NCI-H345 treated with DMSO at 0.1 percent for 48 hours (cell line): ENCODE data around the gene DAO.
"Not testable (repeated sequence)": the region's sequence is repeated elsewhere in the genome, so short reads cannot be mapped to it uniquely, and the experiment has no call there.

ENCODE experiments used
- DNase-seq: peaks from one replicate; lab custom pipeline; 2025; ENCODE audit not compliant: unreplicated experiment; lab: John Stamatoyannopoulos, UW

Gene DAO

DNA sequence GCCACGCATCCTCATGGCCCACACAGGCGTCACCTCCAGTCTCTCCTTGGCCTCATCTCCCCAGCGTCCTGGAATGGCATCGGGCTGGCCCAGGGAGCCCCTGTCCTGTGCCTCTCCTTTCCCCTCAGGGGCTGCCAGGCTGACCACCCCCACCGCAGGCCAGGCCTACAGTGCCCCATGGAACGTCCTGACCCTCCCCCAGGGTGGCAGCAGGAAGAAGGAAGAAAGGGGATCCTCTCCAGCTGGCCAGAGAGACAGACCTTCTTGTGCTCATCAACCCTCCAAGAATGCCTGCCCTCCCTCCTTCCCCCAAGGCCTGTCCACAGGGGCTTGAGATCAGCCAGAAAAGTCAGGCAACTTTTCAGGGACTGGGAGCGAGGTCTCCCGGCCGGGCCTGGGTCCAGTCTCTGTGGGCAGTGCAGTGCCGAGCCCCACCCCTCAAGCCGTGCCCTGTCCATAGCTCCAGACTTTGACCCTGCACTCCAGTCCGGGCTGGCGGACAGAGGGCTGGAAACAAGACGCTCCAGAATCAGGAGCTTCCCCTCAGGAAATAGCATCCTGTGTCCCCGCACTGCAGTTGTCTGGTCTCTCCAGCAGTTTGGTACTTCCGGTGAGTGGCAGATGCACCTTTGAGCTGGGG, at the start of gene DAO:
Gene DAO (plus strand): TSS at position 478 of the 640 bp plus-strand sequence. CDS start 4,915 bp downstream, outside the sequence.
- DNase-seq, result no peak

GRCh38 chr12:108831309-108831991, 48.4 kb upstream of the DAO start:
- DNase-seq, result no peak

DNA sequence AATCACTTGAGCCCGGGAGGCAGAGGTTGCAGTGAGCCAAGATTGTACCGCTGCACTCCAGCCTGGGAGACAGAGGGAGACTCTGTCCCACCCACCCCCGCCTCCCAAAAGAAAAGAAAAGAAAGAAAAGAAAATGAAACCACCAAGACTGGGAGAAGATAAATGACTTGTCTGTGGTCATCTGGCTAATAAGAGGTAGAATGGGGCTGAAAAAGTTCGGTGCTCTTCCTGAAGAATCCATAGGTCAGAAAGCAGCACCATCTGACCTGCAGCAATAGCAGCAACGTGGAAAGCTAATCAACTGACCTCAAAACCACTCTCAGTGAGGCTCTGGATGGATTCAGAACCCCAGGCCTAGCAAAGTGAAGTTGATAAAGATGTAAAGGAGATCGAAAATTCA, 47.7 kb upstream of the DAO start:
- no peak for DNase-seq

GRCh38 chr12:108832730-108833354, 47.0 kb upstream of the DAO start:
- DNase-seq, result no peak

DNA sequence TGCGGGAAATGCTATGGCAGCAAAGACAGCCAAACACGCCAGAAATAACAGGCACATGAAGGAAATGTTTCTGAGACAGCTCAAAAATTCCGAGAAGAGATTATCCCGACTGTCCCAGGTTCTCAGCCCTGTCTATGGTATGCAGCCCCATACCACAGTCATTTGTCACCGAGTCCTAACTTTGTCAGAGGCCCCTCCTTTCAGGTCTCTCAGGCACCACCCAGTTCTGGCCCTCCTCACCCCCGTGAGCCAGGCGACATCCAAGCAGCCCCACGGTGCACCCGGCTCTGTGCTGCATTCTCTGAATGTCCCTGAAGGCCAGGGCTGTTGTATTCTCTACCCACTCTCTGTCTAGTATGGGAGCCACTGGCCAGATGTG, 46.5 kb upstream of the DAO start:
- no peak for DNase-seq

DNA sequence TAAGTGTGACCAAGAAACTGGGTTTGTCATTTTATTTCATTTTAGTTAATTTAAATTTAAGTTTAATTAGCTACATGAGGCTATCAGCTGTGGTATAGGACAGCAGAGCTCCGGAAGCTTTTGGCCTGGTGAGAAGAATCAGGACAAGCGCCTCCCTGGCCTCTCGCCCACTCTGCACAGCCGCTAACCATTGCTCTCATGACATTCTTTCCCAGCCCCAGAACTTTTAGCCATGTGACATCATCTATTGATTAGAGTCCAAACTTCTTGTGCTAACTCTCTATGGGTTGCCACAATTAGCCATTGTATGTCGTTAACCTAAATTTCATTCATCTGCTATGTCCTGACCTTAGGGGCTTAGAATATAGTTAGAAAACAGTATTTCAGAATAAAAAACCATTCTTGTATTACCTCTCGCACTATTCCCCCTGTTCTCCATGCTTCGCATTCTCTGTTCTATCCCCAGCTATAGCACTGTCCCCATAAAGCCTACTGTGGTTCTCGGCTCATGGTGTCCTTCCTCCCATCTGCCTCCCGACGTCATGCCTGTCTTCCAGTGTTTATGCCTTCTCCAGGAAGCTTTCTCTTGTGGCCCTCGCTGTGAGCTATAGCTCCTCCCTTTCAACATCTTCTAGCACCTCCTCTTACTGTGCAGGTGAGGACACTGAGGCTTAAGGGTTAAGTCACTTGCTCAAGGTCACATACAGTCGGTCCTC, 46.0 kb upstream of the DAO start:
- no peak for DNase-seq

- DNase-seq, result no peak
Observed at GRCh38 chr12:108835860-108836634, 43.8 kb upstream of the DAO start.

- DNase-seq, result no peak
Observed at GRCh38 chr12:108837239-108837638, 42.7 kb upstream of the DAO start.

DNA sequence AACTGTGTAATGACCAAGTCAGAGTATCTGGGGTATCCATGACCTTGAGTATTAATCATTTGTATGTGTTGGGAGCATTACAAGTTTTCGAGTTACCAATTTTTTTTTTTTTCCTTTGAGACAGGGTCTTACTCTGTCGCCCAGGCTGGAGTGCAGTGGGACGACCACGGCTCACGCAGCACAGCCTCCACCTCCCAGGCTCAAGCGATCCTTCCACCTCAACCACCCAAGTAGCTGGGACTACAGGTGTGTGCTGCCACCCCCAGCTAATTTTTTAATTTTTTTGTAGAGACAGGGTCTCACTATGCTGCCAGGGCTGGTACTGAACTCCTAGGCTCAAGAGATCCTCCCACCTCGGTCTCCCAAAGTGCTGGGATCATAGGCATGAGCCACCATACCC, 42.2 kb upstream of the DAO start:
- no peak for DNase-seq

DNA sequence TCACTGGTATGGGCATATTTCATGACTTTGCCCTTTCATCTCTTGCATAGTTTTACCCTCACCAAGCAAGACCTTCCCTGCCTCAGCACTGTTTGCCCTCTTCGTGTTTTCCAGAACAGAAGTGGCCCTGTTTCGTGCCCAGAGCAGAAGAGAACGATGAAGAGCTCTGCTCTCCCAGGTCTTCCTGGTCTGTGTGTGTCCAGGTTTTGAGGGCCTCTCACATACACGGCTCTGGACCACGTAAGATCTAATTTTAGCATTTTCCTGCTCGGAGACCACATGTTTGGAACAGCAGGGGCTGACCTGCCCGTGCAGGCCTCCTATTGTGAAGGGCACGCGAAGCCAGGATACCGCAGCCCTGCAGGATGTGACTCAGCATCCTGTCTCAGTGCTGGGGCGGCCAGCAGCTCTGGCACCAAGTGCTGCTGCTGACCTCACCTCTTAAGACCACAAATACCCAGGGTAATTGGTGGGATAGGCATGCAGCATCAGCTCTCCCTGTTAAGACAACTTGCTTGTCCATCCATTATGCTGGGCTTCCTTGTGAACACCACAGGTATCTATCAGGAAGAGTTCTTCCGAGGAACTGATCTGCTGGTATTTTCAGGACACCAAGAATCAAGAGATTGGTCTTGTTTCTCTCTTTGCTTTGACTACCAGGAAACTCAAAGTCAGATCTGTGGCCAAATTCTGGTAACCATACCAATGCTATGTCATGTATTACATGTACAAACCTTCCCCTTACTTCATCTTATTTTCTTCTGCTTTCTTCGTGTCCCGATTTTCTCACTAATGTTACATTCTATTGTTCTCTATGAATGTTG, 41.5 kb upstream of the DAO start:
- DNase-seq, result no peak

- DNase-seq, result no peak
Observed at GRCh38 chr12:108839018-108839889, 40.6 kb upstream of the DAO start.

- DNase-seq, result no peak
Observed at GRCh38 chr12:108839890-108840230, 40.0 kb upstream of the DAO start.

DNA sequence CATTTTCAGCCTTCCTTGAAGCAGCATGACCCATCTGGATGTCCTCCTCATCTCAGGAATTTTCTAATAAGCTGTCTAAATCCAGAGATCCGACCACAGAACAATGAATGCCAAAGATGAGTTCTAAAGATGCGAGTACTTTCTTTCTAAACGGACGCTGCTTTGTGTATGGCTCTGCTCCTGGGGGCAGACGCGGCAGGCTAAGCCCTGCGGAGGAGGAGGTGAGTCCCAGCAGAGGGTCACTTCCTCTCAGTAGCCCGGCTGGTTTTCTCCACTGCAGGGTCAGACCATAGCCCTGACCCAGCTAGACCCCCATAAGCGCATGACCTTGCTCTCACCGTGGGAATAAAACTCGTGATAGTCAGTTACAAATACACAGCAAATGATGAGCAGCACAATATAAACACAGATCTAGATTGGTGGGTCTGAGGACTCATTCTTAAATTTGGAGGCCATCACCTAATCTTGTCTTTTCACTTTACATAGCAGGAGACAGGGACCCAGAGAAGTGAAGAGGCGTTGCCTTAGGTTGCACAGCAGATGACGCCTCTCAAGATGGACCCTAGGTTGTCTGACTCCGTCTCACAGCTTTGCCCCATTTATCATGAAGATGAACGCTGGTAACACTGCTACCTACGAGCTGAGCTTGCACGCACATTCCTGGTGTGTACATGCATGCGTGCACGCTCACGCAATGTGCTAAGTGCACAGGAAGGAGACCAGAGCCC, 39.1 kb upstream of the DAO start:
- DNase-seq, result no peak

DNA sequence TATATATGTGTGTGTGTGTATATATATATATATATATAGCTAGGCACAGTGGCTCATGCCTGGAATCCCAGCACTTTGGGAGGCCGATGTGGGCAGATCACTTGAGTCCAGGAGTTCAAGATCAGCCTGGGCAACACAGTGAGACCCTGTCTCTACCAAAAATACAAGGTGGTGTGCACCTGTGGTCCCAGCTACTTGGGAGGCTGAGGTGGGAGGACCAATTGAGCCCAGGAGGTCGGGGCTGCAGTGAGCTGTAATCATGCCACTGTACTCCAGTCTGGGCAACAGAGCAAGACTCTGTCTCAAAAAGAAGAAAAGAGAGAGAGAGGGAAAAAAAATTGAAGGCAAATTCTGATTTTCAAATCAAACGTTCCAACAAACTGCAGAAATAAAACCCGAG, 38.1 kb upstream of the DAO start:
- not testable (repeated sequence) for DNase-seq

DNA sequence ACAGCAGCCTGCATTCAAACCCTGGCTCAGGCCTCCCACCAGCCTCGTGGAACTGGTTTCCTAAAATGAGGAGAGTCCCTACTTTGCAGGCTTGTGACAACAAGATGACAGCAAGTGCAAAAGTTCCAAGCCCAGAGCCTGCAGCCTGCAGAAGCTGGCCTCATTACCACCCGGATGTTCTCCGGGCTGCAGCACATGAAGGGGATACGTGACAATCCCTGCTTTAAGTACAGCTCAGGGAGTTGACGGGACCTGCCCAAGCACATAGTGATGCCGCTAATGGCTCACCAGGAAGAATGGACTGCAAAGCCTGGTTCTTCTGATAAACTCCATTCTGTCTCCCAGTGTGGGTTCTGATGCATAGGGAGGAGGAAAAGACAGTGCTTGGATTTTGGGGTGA, 37.5 kb upstream of the DAO start:
- DNase-seq, result no peak

DNA sequence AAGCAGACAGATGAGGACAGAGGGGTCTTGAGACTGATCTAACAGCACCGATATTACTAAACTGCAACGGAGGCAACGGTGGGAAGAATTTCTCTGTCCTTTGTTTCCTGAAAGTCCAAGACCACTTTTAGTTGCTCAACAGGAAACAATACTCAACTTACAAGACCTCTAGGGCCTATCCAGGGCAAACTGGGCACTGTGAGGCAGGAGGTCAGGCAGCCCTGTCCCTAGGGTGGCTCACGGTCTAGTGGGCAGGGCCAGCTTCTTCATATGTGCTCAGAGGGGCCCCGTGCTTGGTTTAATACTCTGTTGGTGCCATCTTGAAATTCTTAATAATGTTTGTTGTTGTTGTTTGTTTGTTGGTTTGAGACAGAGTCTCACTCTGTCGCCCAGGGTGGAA, 36.7 kb upstream of the DAO start:
- no peak for DNase-seq

GRCh38 chr12:108845696-108846095, 34.2 kb upstream of the DAO start:
- no peak for DNase-seq

DNA sequence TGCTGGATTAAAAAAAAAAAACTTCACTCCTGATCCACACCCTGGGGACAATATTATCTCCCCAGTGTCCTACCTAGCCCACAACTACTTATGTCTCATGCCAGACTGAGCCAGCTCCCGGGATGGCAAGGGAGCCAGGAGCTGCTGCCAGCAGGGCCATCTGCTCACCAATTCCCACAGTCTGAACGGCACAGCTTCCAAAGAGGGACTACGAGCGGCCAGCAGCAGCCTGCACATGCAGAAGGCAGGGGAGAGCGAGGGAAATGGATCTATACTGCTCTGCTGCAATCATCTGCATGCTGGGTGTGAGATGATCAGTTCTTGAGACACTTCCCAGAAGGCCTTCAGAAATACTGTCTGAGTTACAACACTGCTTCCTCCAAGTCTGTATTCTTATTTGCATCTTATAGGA, 33.6 kb upstream of the DAO start:
- no peak for DNase-seq

DNA sequence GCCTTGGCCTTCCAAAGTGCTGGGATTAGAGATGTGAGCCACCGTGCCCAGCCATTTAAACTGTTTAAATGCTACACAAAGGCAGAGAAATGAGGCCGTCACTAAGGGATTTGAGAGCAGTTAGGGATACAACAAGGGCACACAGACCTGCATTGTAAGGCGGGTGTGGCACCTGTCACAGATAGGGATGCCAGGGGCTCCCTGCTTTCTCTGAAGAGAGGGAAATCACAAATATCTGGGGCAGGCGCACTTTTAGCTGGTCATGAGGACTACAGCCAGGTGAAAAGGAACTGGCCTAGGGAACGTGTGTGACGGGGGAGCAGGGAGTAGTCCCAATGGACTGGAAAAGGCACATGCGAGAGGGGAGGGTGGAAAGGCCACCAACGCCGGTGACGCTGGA, 32.2 kb upstream of the DAO start:
- no peak for DNase-seq
